ENCODE data around the gene STX8.

STX8 gene

GRCh38 chr17:9219631-9220397 is 355.8 kb downstream of the STX8 start (continued):
- TF ChIP-seq, protein P1, sequence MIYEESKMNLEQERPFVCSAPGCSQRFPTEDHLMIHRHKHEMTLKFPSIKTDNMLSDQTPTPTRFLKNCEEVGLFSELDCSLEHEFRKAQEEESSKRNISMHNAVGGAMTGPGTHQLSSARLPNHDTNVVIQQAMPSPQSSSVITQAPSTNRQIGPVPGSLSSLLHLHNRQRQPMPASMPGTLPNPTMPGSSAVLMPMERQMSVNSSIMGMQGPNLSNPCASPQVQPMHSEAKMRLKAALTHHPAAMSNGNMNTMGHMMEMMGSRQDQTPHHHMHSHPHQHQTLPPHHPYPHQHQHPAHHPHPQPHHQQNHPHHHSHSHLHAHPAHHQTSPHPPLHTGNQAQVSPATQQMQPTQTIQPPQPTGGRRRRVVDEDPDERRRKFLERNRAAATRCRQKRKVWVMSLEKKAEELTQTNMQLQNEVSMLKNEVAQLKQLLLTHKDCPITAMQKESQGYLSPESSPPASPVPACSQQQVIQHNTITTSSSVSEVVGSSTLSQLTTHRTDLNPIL (CRISPR knock-in tag; IDR thresholded peaks at IDR 0.05; ENCODE audit: low read depth): no peak
- TF ChIP-seq BACH2 (CRISPR knock-in tag; IDR thresholded peaks at IDR 0.05; ENCODE audit: borderline replicate concordance): no peak

DNA sequence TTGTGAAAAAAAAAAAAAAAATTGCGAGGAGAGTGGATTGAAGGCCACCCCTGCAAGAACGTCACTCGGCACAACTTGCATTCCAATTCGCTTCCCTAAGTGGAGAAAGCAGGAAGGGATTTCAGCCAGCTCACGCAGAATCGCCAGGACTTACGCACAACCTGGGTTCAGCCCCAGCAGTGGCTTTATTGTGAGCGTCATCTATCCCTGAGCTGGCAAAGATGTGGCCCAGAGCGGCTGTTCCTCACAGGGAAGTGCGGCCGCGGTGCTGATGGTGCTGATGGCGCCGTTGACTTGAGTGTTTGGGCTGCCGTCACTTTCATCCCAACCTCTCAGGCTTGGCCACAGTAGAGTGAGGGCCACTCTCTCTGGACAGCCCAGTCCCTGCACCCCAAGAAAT is 356.7 kb downstream of the STX8 start:
- TF ChIP-seq ZNF565 (CRISPR knock-in tag; conservative IDR thresholded peaks at IDR 0.05; ENCODE audit: low read depth) (no peak), PPARA (CRISPR knock-in tag; IDR thresholded peaks at IDR 0.05; ENCODE audit: borderline replicate concordance) (no peak), ZNF70 (CRISPR knock-in tag; IDR thresholded peaks at IDR 0.05) (no peak), CSDC2 (CRISPR knock-in tag; IDR thresholded peaks at IDR 0.05) (no peak), BACH2 (CRISPR knock-in tag; IDR thresholded peaks at IDR 0.05; ENCODE audit: borderline replicate concordance) (no peak), TOX (CRISPR knock-in tag; IDR thresholded peaks at IDR 0.05; ENCODE audit: borderline replicate concordance) (no peak), SNAI2 (CRISPR knock-in tag; IDR thresholded peaks at IDR 0.05) (no peak), ZFP30 (CRISPR knock-in tag; IDR thresholded peaks at IDR 0.05) (no peak), POU6F1 (CRISPR knock-in tag; IDR thresholded peaks at IDR 0.05; ENCODE audit: borderline replicate concordance, low read depth) (no peak), ZFP3 (CRISPR knock-in tag; IDR thresholded peaks at IDR 0.05) (no peak), ISL1 (CRISPR knock-in tag; IDR thresholded peaks at IDR 0.05) (no peak), ZC3H10 (CRISPR knock-in tag; IDR thresholded peaks at IDR 0.05) (no peak), ZNF8 (CRISPR knock-in tag; IDR thresholded peaks at IDR 0.05) (no peak)
- TF ChIP-seq, protein P2, sequence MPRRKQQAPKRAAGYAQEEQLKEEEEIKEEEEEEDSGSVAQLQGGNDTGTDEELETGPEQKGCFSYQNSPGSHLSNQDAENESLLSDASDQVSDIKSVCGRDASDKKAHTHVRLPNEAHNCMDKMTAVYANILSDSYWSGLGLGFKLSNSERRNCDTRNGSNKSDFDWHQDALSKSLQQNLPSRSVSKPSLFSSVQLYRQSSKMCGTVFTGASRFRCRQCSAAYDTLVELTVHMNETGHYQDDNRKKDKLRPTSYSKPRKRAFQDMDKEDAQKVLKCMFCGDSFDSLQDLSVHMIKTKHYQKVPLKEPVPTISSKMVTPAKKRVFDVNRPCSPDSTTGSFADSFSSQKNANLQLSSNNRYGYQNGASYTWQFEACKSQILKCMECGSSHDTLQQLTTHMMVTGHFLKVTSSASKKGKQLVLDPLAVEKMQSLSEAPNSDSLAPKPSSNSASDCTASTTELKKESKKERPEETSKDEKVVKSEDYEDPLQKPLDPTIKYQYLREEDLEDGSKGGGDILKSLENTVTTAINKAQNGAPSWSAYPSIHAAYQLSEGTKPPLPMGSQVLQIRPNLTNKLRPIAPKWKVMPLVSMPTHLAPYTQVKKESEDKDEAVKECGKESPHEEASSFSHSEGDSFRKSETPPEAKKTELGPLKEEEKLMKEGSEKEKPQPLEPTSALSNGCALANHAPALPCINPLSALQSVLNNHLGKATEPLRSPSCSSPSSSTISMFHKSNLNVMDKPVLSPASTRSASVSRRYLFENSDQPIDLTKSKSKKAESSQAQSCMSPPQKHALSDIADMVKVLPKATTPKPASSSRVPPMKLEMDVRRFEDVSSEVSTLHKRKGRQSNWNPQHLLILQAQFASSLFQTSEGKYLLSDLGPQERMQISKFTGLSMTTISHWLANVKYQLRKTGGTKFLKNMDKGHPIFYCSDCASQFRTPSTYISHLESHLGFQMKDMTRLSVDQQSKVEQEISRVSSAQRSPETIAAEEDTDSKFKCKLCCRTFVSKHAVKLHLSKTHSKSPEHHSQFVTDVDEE (CRISPR knock-in tag; IDR thresholded peaks at IDR 0.05): no peak

GRCh38 chr17:9218064-9218635 is 357.5 kb downstream of the STX8 start:
- TF ChIP-seq ZC3H10 (CRISPR knock-in tag; IDR thresholded peaks at IDR 0.05) (no peak), BACH2 (CRISPR knock-in tag; IDR thresholded peaks at IDR 0.05; ENCODE audit: borderline replicate concordance) (no peak), ISL1 (CRISPR knock-in tag; IDR thresholded peaks at IDR 0.05) (no peak), POU6F1 (CRISPR knock-in tag; IDR thresholded peaks at IDR 0.05; ENCODE audit: borderline replicate concordance, low read depth) (no peak), ZNF70 (CRISPR knock-in tag; IDR thresholded peaks at IDR 0.05) (no peak)

More for the DNA sequence above, 356.7 kb downstream of the STX8 start:
- ATAC-seq: no peak

GRCh38 chr17:9217151-9218056 is 358.2 kb downstream of the STX8 start:
- no peak for ATAC-seq
- TF ChIP-seq SNAI2 (CRISPR knock-in tag; IDR thresholded peaks at IDR 0.05): no peak
- peak; percentile 68; the same call in 1 of the 2 replicates for TF ChIP-seq TCF4 (CRISPR knock-in tag; IDR thresholded peaks at IDR 0.05; ENCODE audit: borderline replicate concordance)
- no peak for TF ChIP-seq RARB (CRISPR knock-in tag; IDR thresholded peaks at IDR 0.05)

More at GRCh38 chr17:9218064-9218635, 357.5 kb downstream of the STX8 start:
- no peak for ATAC-seq
